ENCODE results near the gene QRFP. TPM values are rescaled to one million over a fixed set of nuclear protein-coding genes. Genes with fewer than 3 reads are reported as not detected.

Gene QRFP
- total RNA-seq, 1 donor = not detected

- Histone ChIP-seq H2AFZ (ENCODE audit: low read length) (no peak overlapping the region), H3K4me1 (ENCODE audit: insufficient read depth, low read length) (peaks cover 35% of the 10 kb centered on the region), H3K4me2 (ENCODE audit: insufficient read depth, low read length) (no peak overlapping the region), H3K27ac (ENCODE audit: low read depth, low read length) (no peak overlapping the region), H3K27me3 (ENCODE audit: insufficient read depth, low read length) (no peaks in the 10 kb centered on the region), H4K20me1 (ENCODE audit: insufficient read depth, low read length) (no peaks in the 10 kb centered on the region), H3K4me3 (ENCODE audit: insufficient read depth, low read length) (no peak overlapping the region), H3K9me3 (ENCODE audit: low read depth, low read length) (no peaks in the 10 kb centered on the region), H3K79me2 (ENCODE audit: insufficient read depth, low read length) (no peaks in the 10 kb centered on the region), H3K36me3 (ENCODE audit: insufficient read depth, low read length) (no peaks in the 10 kb centered on the region)
- no peak for TF ChIP-seq CTCF (IDR thresholded peaks at IDR 0.05; ENCODE audit: extremely low read depth, low read depth, low read length)
- DNase-seq (ENCODE audit: insufficient read length, low spot score, missing footprints) = no peak
These were observed 33.7 kb upstream of the QRFP start for GRCh38 chr9:130930132-130930803.

- DNase-seq (ENCODE audit: insufficient read length, low spot score, missing footprints) = no peak
- Histone ChIP-seq H3K79me2 (ENCODE audit: insufficient read depth, low read length) (no peaks in the 10 kb centered on the region), H3K4me1 (ENCODE audit: insufficient read depth, low read length) (peaks cover 32% of the 10 kb centered on the region), H3K27ac (ENCODE audit: low read depth, low read length) (no peak overlapping the region), H3K27me3 (ENCODE audit: insufficient read depth, low read length) (no peaks in the 10 kb centered on the region), H2AFZ (ENCODE audit: low read length) (no peak overlapping the region), H3K4me2 (ENCODE audit: insufficient read depth, low read length) (no peak overlapping the region), H3K9me3 (ENCODE audit: low read depth, low read length) (no peaks in the 10 kb centered on the region), H3K4me3 (ENCODE audit: insufficient read depth, low read length) (no peak overlapping the region), H4K20me1 (ENCODE audit: insufficient read depth, low read length) (no peaks in the 10 kb centered on the region), H3K36me3 (ENCODE audit: insufficient read depth, low read length) (no peaks in the 10 kb centered on the region)
- no peak for TF ChIP-seq CTCF (IDR thresholded peaks at IDR 0.05; ENCODE audit: extremely low read depth, low read depth, low read length)
These were observed 33.0 kb upstream of the QRFP start for GRCh38 chr9:130929571-130930038.

GRCh38 chr9:130927995-130928900, 31.6 kb upstream of the QRFP start:
- no peak overlapping the region for H3K27ac ChIP-seq (ENCODE audit: low read depth, low read length)
- peak overlapping the region; percentile 12 for H3K4me2 ChIP-seq (ENCODE audit: insufficient read depth, low read length)
- H3K4me3 ChIP-seq (ENCODE audit: insufficient read depth, low read length) = no peak overlapping the region
- no peaks in the 10 kb centered on the region for H3K79me2 ChIP-seq (ENCODE audit: insufficient read depth, low read length)
- no peaks in the 10 kb centered on the region for H3K9me3 ChIP-seq (ENCODE audit: low read depth, low read length)
- no peaks in the 10 kb centered on the region for H4K20me1 ChIP-seq (ENCODE audit: insufficient read depth, low read length)
- H3K36me3 ChIP-seq (ENCODE audit: insufficient read depth, low read length) = no peaks in the 10 kb centered on the region
- H3K27me3 ChIP-seq (ENCODE audit: insufficient read depth, low read length) = no peaks in the 10 kb centered on the region
- no peak for TF ChIP-seq CTCF (IDR thresholded peaks at IDR 0.05; ENCODE audit: extremely low read depth, low read depth, low read length)
- H2AFZ ChIP-seq (ENCODE audit: low read length) = no peak overlapping the region
- peaks cover 23% of the 10 kb centered on the region for H3K4me1 ChIP-seq (ENCODE audit: insufficient read depth, low read length)
- DNase-seq (ENCODE audit: insufficient read length, low spot score, missing footprints) = peak; percentile 98

GRCh38 chr9:130927338-130927737, 30.7 kb upstream of the QRFP start:
- H3K4me1 ChIP-seq (ENCODE audit: insufficient read depth, low read length) = peaks cover 14% of the 10 kb centered on the region
- no peak overlapping the region for H3K4me3 ChIP-seq (ENCODE audit: insufficient read depth, low read length)
- H2AFZ ChIP-seq (ENCODE audit: low read length) = no peak overlapping the region
- no peaks in the 10 kb centered on the region for H3K79me2 ChIP-seq (ENCODE audit: insufficient read depth, low read length)
- H3K27me3 ChIP-seq (ENCODE audit: insufficient read depth, low read length) = no peaks in the 10 kb centered on the region
- no peak for TF ChIP-seq CTCF (IDR thresholded peaks at IDR 0.05; ENCODE audit: extremely low read depth, low read depth, low read length)
- no peak overlapping the region for H3K4me2 ChIP-seq (ENCODE audit: insufficient read depth, low read length)
- H3K9me3 ChIP-seq (ENCODE audit: low read depth, low read length) = no peaks in the 10 kb centered on the region
- H4K20me1 ChIP-seq (ENCODE audit: insufficient read depth, low read length) = no peaks in the 10 kb centered on the region
- H3K27ac ChIP-seq (ENCODE audit: low read depth, low read length) = no peak overlapping the region
- no peak for DNase-seq (ENCODE audit: insufficient read length, low spot score, missing footprints)
- no peaks in the 10 kb centered on the region for H3K36me3 ChIP-seq (ENCODE audit: insufficient read depth, low read length)

All from osteoblast (primary cell).